ENCODE data around the gene EPHA3. TPM values are rescaled to one million over a fixed set of nuclear protein-coding genes. Genes with fewer than 3 reads are reported as not detected.

The EPHA3 gene
- total and polyA plus RNA-seq, 2 of the 4 experiments (the other 2 are of a cell fraction): 0.10 to 0.18 TPM

GRCh38 chr3:89171687-89172545 is 64.5 kb downstream of the EPHA3 start:
- intact Hi-C loops (cut with micrococcal nuclease): no loop called here
- Histone ChIP-seq H2AFZ (replicated peaks; ENCODE audit: low read length, poor library complexity) (no peak overlapping the region), H2BK15ac (ENCODE audit: low read depth, low read length) (no peak overlapping the region), H3K9ac (ENCODE audit: low read depth, low read length) (no peak overlapping the region), H3K56ac (ENCODE audit: extremely low read depth, insufficient read depth, low read length) (no peak overlapping the region), H3K9me1 (ENCODE audit: insufficient read depth, low read length) (no peaks in the 10 kb centered on the region), H3K23ac (ENCODE audit: low read depth, low read length) (no peak overlapping the region), H3K4me2 (ENCODE audit: low read depth, low read length) (no peak overlapping the region), H3K9me3 (ENCODE audit: control insufficient read depth, insufficient read depth, low read length) (no peaks in the 10 kb centered on the region), H4K20me1 (ENCODE audit: insufficient read depth, low read length) (no peaks in the 10 kb centered on the region), H3K4ac (ENCODE audit: low read depth, low read length) (no peak overlapping the region), H3K4me3 (ENCODE audit: insufficient read depth, low read depth, low read length) (no peak overlapping the region), H3K79me1 (ENCODE audit: low read depth in 1 of 2, low read length in 2 of 2) (no peaks in the 10 kb centered on the region), H3K27me3 (ENCODE audit: control insufficient read depth, insufficient read depth, low read length) (no peaks in the 10 kb centered on the region), H4K91ac (ENCODE audit: insufficient read depth, low read depth, low read length) (no peak overlapping the region), H2AK5ac (ENCODE audit: low read depth, low read length) (no peak overlapping the region), H3K18ac (ENCODE audit: low read depth, low read length) (no peak overlapping the region), H3K27ac (ENCODE audit: insufficient read depth, low read length) (no peak overlapping the region), H3K4me1 (ENCODE audit: control insufficient read depth, insufficient read depth, low read length) (no peaks in the 10 kb centered on the region), H2BK20ac (ENCODE audit: low read depth, low read length) (no peak overlapping the region), H4K5ac (ENCODE audit: low read depth, low read length) (no peak overlapping the region), H4K8ac (ENCODE audit: low read depth in 2 of 2, low read length in 2 of 2) (no peak overlapping the region), H3K36me3 (ENCODE audit: control insufficient read depth, insufficient read depth, low read length) (no peaks in the 10 kb centered on the region), H2BK120ac (ENCODE audit: low read depth, low read length) (no peak overlapping the region), H3K14ac (replicated peaks; ENCODE audit: low read depth, low read length) (no peak overlapping the region), H2AK9ac (replicated peaks; ENCODE audit: low read depth, low read length, poor library complexity) (no peak overlapping the region), H2BK5ac (ENCODE audit: low read depth, low read length, poor library complexity, severe bottlenecking) (no peak overlapping the region)
- TF ChIP-seq CTCF (conservative IDR thresholded peaks at IDR 0.05; ENCODE audit: low read depth, low read length) (no peak), FOS (IDR thresholded peaks at IDR 0.05; ENCODE audit: low read depth, low read length) (no peak), BHLHE40 (IDR thresholded peaks at IDR 0.05; ENCODE audit: low read depth, low read length) (no peak), MXI1 (IDR thresholded peaks at IDR 0.05; ENCODE audit: borderline replicate concordance, low read depth, low read length) (no peak), NFE2L2 (IDR thresholded peaks at IDR 0.05; ENCODE audit: low read depth, low read length) (no peak), CHD1 (IDR thresholded peaks at IDR 0.05; ENCODE audit: low read depth, low read length) (no peak), ELK1 (IDR thresholded peaks at IDR 0.05; ENCODE audit: borderline replicate concordance, low read depth, low read length) (no peak), CEBPB (IDR thresholded peaks at IDR 0.05; ENCODE audit: low read depth, low read length) (no peak), MAFK (IDR thresholded peaks at IDR 0.05; ENCODE audit: low read depth, low read length) (no peak), RCOR1 (IDR thresholded peaks at IDR 0.05; ENCODE audit: insufficient replicate concordance, low read length) (no peak)
- POLR2A ChIA-PET (ENCODE audit: unreplicated experiment): no interaction called here
- CTCF ChIA-PET: no interaction called here
- WGBS, 2 experiments (ENCODE audit: extremely low coverage in 2 of 2, insufficient read length in 1 of 2): no CpG with 5 or more reads among the region's 9 CpGs
- dilution Hi-C loops (cut with HindIII; ENCODE audit: low sequenced_read_pairs, unreplicated experiment): no loop called here
- DNase-seq (no peak), ATAC-seq (ENCODE audit: low read depth) (no peak)
- in situ Hi-C loops (cut with MboI; ENCODE audit: low sequenced_read_pairs): no loop called here
- no TSS peak for BruUV-seq (replicated peaks)
